Stimulated activated CD4-positive, alpha-beta T cell treated with anti-CD3 and anti-CD28 coated beads, TNF-alpha, amount 100 ng/mL, for 1 hour (primary cell): ENCODE data around the gene ACOT4.
"Not testable (repeated sequence)": the region's sequence is repeated elsewhere in the genome, so short reads cannot be mapped to it uniquely, and the experiment has no call there.

Experiments
- DNase-seq, 3 donors: peaks; one replicate each; pipeline ENCODE4 v3.0.0-alpha.2; 2020; ENCODE audit warnings: low read depth in 3 of 3, low spot score in 1 of 3

The ACOT4 gene

GRCh38 chr14:73630009-73630780 is 38.5 kb downstream of the ACOT4 start:
- DNase-seq, result no peak

- DNase-seq, result peak; percentile 31 to 40 (median 38)
These were observed 41.7 kb downstream of the ACOT4 start for GRCh38 chr14:73633116-73634010.

- DNase-seq, result no peak
These were observed 42.5 kb downstream of the ACOT4 start for GRCh38 chr14:73634011-73634833.

- not testable (repeated sequence) for DNase-seq
These were observed 44.7 kb downstream of the ACOT4 start for GRCh38 chr14:73636355-73636754.

- DNase-seq, result no peak
These were observed 46.2 kb downstream of the ACOT4 start for GRCh38 chr14:73637830-73638229.

- no peak for DNase-seq
These were observed 49.2 kb downstream of the ACOT4 start for GRCh38 chr14:73640796-73641365.

- peak; percentile 80 to 84 (median 81) for DNase-seq
These were observed 53.0 kb downstream of the ACOT4 start, which contains the start of gene DNAL1 for GRCh38 chr14:73644531-73645247. Gene DNAL1 (plus strand): TSS chr14:73644986. CDS start chr14:73645040, 54 bp downstream.

GRCh38 chr14:73645248-73645610 is 53.6 kb downstream of the ACOT4 start:
- no peak for DNase-seq
